ENCODE measurements around the gene RARRES2. TPM values are rescaled to one million over a fixed set of nuclear protein-coding genes. Genes with fewer than 3 reads are reported as not detected.
"Not testable (repeated sequence)": the region's sequence is repeated elsewhere in the genome, so short reads cannot be mapped to it uniquely, and the experiment has no call there.

Gene RARRES2
- total RNA-seq, 1 donor from 2014 or later: 26.3 TPM

DNA sequence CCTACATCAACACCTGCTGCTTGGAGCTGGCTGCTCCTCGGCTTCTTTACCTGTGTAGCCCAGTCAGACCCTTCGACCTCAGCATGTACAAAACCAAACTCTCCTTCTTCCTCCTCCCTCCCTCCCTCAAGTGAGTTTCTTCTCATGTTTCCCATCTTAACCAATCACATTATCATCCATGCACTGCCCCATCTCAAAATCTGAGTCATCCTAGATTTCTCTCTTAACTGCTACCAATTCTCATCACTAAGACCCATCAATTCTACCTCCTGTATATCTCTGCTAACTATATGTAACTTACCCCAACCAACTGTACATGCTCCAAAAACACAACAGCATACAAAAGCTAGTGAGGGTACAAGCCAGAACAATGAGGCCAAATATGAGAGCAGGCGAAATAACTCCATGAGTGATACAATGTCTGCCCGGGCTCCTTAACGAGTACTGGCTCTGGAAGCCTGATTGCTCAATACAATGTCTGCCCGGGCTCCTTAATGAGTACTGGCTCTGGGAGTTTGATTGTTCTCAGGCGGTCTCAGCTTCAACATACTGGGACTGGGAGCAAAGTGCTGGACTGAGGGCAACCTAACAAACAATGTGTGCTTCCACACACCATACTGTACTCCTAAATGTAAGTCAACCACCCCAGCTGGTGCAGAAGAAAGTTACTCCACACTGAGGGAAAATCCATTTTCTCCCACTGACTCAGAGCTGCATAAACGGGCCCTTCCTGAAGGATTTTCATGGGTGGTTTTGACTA is 36.8 kb downstream of the RARRES2 start:
- H3K27ac Mint-ChIP-seq (ENCODE audit: unreplicated experiment); DNase-seq (ENCODE audit: low read depth, low spot score); H3K9me3 Mint-ChIP-seq; H3K27me3 Mint-ChIP-seq (ENCODE audit: low read depth); H3K36me3 Mint-ChIP-seq (ENCODE audit: low read depth); H3K4me3 Mint-ChIP-seq; H3K4me1 Mint-ChIP-seq: not testable (repeated sequence)

DNA sequence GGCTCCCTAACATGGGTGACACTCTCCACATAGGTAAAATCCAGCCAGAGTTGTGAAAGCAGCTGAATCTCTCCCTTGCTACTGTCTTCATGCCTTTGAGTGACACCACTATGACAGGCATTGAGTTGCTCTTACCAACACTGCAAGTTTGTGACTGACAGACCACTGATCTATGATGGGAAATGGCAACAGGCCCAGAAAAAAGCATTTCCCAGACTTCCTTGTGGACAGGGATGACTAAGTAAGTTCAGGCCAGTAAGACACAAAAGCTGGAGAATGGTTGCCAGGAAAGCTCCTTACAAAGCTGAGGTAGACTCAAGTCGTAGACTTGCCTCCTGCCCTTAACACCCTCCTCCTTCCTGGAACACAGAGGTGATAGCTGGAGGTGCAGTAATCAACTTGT is 38.5 kb downstream of the RARRES2 start:
- not testable (repeated sequence) for H3K27ac Mint-ChIP-seq (ENCODE audit: unreplicated experiment); H3K9me3 Mint-ChIP-seq; H3K4me3 Mint-ChIP-seq; DNase-seq (ENCODE audit: low read depth, low spot score); H3K4me1 Mint-ChIP-seq; H3K36me3 Mint-ChIP-seq (ENCODE audit: low read depth); H3K27me3 Mint-ChIP-seq (ENCODE audit: low read depth)

DNA sequence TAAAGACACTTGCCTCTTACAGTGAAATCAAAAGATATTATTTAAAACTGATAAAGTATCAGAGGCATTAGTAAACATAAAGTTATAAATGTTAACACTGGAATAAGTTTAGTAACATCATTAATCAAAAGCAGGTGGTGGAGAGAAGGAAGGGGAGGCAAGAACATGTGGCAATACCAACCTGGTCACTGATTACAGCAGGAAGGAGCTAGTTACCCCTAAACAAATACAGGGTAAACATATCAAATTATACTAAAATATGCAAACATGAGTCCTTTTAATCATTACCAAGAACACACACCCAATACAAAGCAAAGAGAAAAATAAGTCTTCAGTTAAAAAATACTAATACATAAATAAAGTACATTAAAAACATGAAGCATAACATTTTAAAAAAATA is 43.5 kb downstream of the RARRES2 start:
- H3K4me1 Mint-ChIP-seq; H3K9me3 Mint-ChIP-seq; DNase-seq (ENCODE audit: low read depth, low spot score); H3K27ac Mint-ChIP-seq (ENCODE audit: unreplicated experiment); H3K4me3 Mint-ChIP-seq; H3K27me3 Mint-ChIP-seq (ENCODE audit: low read depth); H3K36me3 Mint-ChIP-seq (ENCODE audit: low read depth): not testable (repeated sequence)

DNA sequence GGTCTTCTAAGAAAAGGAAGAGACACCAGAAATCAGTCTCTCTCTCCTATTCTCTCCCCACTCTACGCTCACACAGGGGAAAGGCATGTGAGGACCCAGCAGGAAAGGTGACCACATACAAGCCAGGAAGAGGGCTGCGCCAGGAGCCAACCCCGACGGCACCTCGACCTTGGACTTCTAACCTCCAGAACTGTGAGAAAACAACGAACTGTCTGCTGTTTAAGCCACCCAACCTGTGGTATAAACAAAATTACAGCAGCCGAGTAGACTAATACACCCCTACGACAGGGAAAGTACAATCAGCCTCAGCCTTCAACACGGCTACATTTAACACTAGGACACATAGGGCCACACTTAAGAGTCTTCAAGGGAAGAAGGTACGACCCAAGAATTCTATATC is 44.6 kb downstream of the RARRES2 start:
- not testable (repeated sequence) for H3K36me3 Mint-ChIP-seq (ENCODE audit: low read depth); H3K27ac Mint-ChIP-seq (ENCODE audit: unreplicated experiment); H3K4me3 Mint-ChIP-seq; H3K4me1 Mint-ChIP-seq; H3K9me3 Mint-ChIP-seq; H3K27me3 Mint-ChIP-seq (ENCODE audit: low read depth); DNase-seq (ENCODE audit: low read depth, low spot score)

DNA sequence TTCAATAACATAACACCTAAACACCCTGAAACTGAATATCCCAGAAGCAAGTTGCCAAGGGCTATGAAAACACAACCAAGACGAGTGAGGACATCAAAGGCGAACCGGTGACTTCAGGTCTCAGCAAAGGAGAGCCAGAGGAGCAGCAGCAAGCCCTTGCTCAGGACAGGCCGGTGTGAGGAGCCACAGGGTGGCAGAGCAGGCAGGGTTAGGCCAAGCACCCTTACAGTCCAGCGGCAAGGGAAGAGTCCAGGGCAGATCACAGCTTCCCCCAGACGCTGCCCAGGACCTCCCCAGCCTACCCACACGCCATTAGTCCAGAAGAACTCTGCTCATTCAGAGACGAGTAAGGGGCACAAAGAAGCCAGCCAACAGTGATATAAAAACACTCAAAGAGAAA is 45.8 kb downstream of the RARRES2 start:
- H3K4me3 Mint-ChIP-seq; DNase-seq (ENCODE audit: low read depth, low spot score); H3K4me1 Mint-ChIP-seq; H3K9me3 Mint-ChIP-seq; H3K36me3 Mint-ChIP-seq (ENCODE audit: low read depth); H3K27me3 Mint-ChIP-seq (ENCODE audit: low read depth): not testable (repeated sequence)
- H3K27ac Mint-ChIP-seq (ENCODE audit: unreplicated experiment): peak overlapping the region; percentile 35

DNA sequence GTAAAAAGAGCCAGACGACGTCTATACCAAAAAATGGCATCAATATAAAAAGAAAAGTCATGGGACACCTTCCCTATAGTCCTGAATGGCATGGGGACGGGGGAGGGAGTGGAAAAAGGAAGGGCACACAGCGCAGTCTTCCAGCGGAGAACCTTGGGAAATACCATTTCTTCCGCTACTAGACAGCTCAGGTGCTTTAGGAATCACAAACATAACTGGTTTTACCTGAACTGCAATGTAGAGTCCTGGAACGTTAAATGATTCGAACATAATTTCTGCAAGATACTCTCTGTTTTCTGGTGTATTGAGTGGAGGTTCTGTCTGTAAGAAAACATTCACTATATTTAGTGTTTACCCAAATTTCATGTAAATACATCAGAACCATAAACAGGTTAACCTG is 46.4 kb downstream of the RARRES2 start:
- H3K9me3 Mint-ChIP-seq; H3K27ac Mint-ChIP-seq (ENCODE audit: unreplicated experiment); DNase-seq (ENCODE audit: low read depth, low spot score); H3K4me1 Mint-ChIP-seq; H3K27me3 Mint-ChIP-seq (ENCODE audit: low read depth); H3K36me3 Mint-ChIP-seq (ENCODE audit: low read depth); H3K4me3 Mint-ChIP-seq: not testable (repeated sequence)

DNA sequence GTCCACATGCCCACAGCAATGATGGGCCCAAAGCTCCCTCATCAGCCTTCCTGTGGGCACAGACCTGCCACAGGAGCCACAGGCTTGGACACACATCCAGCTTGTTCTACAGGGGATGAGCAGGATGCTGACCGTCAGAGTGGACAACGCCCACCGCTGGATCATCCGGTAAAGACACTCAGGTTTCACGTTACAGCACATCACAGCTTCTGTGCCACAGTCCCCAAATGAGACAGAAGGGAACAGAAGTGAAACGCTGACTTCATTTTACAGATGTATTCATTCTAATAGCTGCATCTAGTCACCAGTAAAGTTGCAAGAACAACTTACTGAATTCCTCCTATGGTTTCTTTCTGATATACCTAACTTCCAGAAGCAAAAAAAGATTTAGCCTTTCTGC is 51.1 kb downstream of the RARRES2 start:
- H3K27ac Mint-ChIP-seq (ENCODE audit: unreplicated experiment); H3K4me3 Mint-ChIP-seq; H3K36me3 Mint-ChIP-seq (ENCODE audit: low read depth); DNase-seq (ENCODE audit: low read depth, low spot score); H3K27me3 Mint-ChIP-seq (ENCODE audit: low read depth); H3K4me1 Mint-ChIP-seq; H3K9me3 Mint-ChIP-seq: not testable (repeated sequence)

DNA sequence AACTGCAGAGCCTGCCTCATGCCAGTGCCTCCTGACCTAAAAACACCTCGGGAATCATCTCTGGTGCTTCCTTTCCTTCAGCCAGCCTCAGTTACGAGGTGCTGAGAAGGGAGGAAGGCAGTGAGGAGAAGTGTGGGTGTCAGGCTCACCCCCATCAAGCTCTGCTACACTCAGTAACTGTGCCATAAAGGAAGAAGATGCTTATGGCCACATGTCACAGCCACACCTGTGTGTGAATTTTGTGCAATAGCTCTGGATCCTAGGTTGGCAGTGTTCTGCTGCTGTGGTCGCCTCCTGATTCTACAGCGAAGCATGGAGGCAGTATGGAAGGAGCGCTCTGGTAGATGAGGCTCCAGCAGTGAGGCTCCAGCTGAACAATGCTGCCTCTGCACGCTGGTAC is 52.6 kb downstream of the RARRES2 start:
- not testable (repeated sequence) for H3K27me3 Mint-ChIP-seq (ENCODE audit: low read depth); H3K9me3 Mint-ChIP-seq; H3K27ac Mint-ChIP-seq (ENCODE audit: unreplicated experiment); H3K4me1 Mint-ChIP-seq; DNase-seq (ENCODE audit: low read depth, low spot score); H3K36me3 Mint-ChIP-seq (ENCODE audit: low read depth); H3K4me3 Mint-ChIP-seq

Other genes starting within 250 kb of the RARRES2 start
- 23.2 and 26.3 TPM in 2 replicates for gene LRRC61, start 18.3 kb downstream of the RARRES2 start, total RNA-seq
- gene ACTR3C, start 18.1 kb downstream of the RARRES2 start, total RNA-seq: 0.49 and 0.61 TPM in 2 replicates
- gene REPIN1, start 27.2 kb upstream of the RARRES2 start, total RNA-seq: 212 and 224 TPM in 2 replicates
- gene ZNF775, start 37.7 kb upstream of the RARRES2 start, total RNA-seq: 13.3 and 16.5 TPM in 2 replicates
- not detected in 2 replicates for gene GIMAP8, start 109.0 kb upstream of the RARRES2 start, total RNA-seq
- gene GIMAP7, start 173.2 kb upstream of the RARRES2 start, total RNA-seq: not detected in 2 replicates
- gene GIMAP4, start 225.8 kb upstream of the RARRES2 start, total RNA-seq: not detected in 2 replicates